Measurements from ENCODE around the gene PLA2G4E. TPM values are rescaled to one million over a fixed set of nuclear protein-coding genes. Genes with fewer than 3 reads are reported as not detected.

The PLA2G4E gene
- total and polyA plus RNA-seq, 5 donors, result 0.06 to 0.26 (median 0.08) TPM

DNA sequence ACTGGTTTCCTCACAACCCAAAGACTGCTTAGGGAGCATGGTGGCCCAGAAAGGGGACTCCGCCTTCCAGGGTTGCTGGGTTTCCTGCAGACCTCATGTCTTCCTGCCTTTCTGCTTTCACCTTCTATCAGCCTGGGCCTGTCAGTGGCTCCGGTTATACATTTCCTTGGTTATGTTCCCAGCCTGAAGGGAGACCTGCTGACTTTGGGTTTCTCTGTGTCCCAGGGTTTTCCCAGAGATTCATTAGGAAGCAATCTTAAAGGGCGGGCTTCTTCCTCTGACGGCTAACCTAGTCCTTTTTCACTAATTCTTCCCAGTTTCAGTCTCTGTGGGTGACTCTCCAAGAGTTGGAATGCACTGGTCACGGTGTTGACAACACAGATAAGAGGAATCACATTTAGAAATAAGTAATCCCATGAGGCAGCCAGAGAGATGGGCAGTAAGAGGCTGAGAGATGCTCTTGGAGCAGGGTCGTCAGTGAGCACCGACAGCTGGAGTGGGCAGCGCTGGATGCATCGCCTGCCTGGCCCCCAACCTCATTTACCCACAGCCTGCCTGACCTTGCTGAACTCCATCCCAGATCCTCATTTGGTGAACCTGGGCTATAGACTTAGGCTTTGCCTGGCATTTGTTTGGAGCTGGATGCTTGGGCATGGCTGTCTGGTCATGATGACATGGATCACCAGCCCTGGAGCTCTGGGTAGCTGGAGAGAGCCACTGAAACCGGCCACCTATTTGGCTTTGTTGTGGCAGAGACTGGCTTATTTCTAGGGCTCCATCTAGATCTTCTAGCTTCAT is 38.5 kb downstream of the PLA2G4E start:
- intact Hi-C loops (cut with DNase I), result loop anchor here in 1 of 4 donors (5.0 kb wide), 1 partner anchor 155 kb away; the partner anchor contains the start of gene JMJD7
- no peaks in the 10 kb centered on the region for H3K9me3 ChIP-seq (ENCODE audit: control insufficient read depth, low read length)
- peaks cover 7% of the 10 kb centered on the region for H3K4me1 ChIP-seq (ENCODE audit: control insufficient read depth, insufficient read depth, low read length)
- ATAC-seq (no peak), DNase-seq (no peak)
- H3K27me3 ChIP-seq (ENCODE audit: control insufficient read depth, insufficient read depth), result no peaks in the 10 kb centered on the region
- H3K27ac ChIP-seq (ENCODE audit: low read length), result no peak overlapping the region
- WGBS, result 62% methylated on average over 10 of the region's 10 CpGs
- H3K4me3 ChIP-seq (ENCODE audit: low read length), result no peak overlapping the region

DNA sequence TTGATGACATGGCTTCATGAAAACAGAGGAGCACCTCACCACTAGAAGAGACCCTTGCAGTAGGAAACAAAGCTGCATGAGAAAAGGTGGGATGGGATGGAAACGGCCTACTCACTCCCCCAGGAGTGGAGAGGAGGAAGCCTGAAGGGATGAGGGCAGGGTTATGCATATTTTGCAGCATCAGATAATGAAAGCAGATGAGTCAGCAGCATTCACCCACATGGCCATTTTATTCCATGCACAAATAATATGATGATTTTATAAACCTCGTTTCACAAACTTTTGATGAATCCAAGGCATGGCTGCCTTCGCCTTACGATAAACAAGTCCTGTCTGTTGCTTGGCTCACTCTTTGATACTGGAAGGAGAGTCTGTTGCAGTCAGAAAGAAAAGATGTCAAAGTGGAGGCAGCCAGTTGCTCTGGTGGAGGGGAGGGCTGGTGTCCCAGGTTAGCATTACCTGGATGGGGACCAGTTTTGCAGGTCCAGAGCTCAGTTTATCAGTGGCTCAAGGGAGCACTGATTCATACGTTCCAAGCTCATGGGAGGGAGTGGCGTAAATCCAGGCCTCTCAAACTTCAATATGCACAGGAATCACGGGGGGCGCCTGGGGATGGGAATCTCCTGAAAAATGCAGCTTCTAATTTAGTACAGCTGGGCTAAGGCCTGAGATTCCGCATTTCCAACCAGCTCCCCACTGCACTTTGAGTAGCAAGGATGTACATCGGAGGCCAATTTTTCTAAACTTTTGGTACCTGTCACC is 39.3 kb downstream of the PLA2G4E start:
- peaks cover 7% of the 10 kb centered on the region for H3K4me1 ChIP-seq (ENCODE audit: control insufficient read depth, insufficient read depth, low read length)
- no peak overlapping the region for H3K4me3 ChIP-seq (ENCODE audit: low read length)
- H3K27ac ChIP-seq (ENCODE audit: low read length), result peak overlapping the region; percentile 15
- 89% methylated on average over 10 of the region's 10 CpGs for WGBS
- no peaks in the 10 kb centered on the region for H3K27me3 ChIP-seq (ENCODE audit: control insufficient read depth, insufficient read depth)
- ATAC-seq, result no peak
- intact Hi-C loops (cut with DNase I), result loop anchor here in 1 of 4 donors (5.0 kb wide), 1 partner anchor 154 kb away; the partner anchor contains the start of gene JMJD7
- H3K9me3 ChIP-seq (ENCODE audit: control insufficient read depth, low read length), result no peaks in the 10 kb centered on the region
- DNase-seq, result no peak

DNA sequence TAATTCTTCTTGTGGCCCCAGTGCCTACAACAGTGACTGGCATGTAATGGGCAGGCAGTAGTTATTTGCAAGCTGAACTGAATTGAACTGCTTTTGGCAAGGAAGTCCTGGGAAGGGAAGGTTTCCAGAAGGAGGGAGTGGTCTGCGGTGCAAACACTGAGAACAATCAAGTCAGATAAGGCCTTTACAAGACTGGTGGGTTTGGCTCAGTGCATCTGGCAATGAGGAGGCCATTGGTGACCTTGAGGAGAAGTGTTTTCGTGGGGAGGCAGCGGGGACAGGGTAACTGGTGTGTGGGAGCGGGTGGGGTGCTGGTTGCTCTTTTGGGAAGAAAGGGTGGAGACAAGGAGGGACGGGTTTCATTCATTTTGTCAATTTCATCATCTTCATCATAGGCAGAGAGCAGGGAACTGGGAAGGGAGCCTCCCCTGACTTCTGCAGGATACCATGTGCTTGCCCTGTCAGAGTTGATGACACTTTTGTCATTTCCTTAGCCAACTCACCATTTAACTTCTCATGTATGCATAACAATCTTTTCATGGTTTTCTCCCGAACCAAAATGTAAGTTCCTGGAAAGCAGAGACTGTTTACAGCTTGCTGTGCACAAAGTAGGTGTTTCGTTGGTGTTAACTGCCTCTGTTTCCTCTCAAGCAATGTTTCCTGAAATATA is 40.1 kb downstream of the PLA2G4E start:
- intact Hi-C loops (cut with DNase I), result loop anchor here in 1 of 4 donors (5.0 kb wide), 1 partner anchor 153 kb away; the partner anchor contains the start of gene JMJD7
- WGBS, result 51% methylated on average over 7 of the region's 7 CpGs
- peak; percentile 76 to 88 for ATAC-seq
- no peaks in the 10 kb centered on the region for H3K27me3 ChIP-seq (ENCODE audit: control insufficient read depth, insufficient read depth)
- H3K4me3 ChIP-seq (ENCODE audit: low read length), result no peak overlapping the region
- no peaks in the 10 kb centered on the region for H3K9me3 ChIP-seq (ENCODE audit: control insufficient read depth, low read length)
- DNase-seq, result peak in 2 of 3 donors; percentile 42 to 57
- H3K4me1 ChIP-seq (ENCODE audit: control insufficient read depth, insufficient read depth, low read length), result peaks cover 7% of the 10 kb centered on the region
- H3K27ac ChIP-seq (ENCODE audit: low read length), result peak overlapping the region; percentile 15

DNA sequence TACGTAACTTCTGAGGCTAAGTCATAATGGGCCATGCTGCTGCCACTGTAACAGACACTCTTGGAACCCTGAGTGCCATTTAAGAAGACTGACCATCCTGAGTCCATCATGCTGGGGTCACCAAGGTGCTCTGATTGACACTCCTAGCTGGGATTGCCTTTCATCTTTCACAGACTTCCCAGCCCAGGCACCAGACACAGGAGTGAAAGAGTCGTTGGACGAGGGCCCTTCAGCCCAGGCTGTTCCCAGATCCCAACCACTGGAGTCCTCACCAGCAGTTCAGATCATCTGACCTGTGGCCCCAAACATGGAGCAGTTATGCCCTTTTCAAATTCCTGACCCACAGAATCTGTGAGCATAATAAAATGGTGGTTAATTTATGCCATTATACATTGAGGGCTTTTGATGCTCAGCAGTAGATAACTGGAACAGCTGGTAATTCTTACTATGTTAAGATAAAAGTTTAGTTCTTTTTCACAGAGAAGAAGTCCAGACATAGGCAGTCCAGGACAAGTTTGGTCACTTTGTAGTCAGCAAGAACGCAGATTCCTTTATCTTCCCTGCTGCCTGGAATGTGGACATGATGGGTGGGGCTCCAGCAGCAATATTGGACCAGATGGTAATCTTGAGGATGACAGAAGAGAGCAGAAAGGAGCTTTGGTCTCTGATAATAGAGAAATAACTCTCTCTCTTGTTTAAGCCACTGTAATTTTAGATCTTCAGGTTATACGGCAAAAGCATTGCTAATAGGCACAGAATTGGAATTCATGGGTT is 41.2 kb downstream of the PLA2G4E start:
- 79% methylated on average over 5 of the region's 5 CpGs for WGBS

DNA sequence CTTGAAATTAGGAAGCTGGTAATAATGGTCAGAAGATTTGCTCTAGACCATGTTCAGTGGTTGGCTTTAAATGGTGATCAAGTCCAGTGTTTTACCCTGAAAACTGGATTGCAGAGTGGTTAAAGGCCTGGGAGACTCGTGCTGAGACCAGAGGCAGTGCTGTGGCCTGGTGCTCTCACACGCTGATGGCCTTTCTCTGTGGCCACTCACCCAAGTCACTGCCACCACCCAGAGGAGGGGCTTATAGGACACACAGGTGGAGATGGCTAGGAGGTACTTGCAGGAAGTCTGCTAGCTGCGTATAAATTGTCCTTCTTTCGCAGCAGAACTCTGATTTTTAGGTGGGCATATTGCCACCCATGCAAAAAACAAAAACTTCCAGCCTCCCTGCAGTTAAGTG is 42.3 kb downstream of the PLA2G4E start:
- no peak for DNase-seq
- ATAC-seq, result no peak
- intact Hi-C loops (cut with DNase I), result no loop called here
- H3K27me3 ChIP-seq (ENCODE audit: control insufficient read depth, insufficient read depth), result no peaks in the 10 kb centered on the region
- no peaks in the 10 kb centered on the region for H3K9me3 ChIP-seq (ENCODE audit: control insufficient read depth, low read length)
- no peak overlapping the region for H3K27ac ChIP-seq (ENCODE audit: low read length)
- peaks cover 7% of the 10 kb centered on the region for H3K4me1 ChIP-seq (ENCODE audit: control insufficient read depth, insufficient read depth, low read length)
- H3K4me3 ChIP-seq (ENCODE audit: low read length), result no peak overlapping the region
- 86% methylated on average over 4 of the region's 4 CpGs for WGBS

More for the DNA sequence above, 41.2 kb downstream of the PLA2G4E start:
- Histone ChIP-seq H3K27me3 (ENCODE audit: control insufficient read depth, insufficient read depth) (no peaks in the 10 kb centered on the region), H3K27ac (ENCODE audit: low read length) (no peak overlapping the region), H3K4me3 (ENCODE audit: low read length) (no peak overlapping the region), H3K4me1 (ENCODE audit: control insufficient read depth, insufficient read depth, low read length) (peaks cover 7% of the 10 kb centered on the region), H3K9me3 (ENCODE audit: control insufficient read depth, low read length) (no peaks in the 10 kb centered on the region)
- DNase-seq (no peak), ATAC-seq (no peak)
- intact Hi-C loops (cut with DNase I), result loop anchor here in 1 of 4 donors (5.0 kb wide), 1 partner anchor 152 kb away; the partner anchor contains the start of gene JMJD7

DNA sequence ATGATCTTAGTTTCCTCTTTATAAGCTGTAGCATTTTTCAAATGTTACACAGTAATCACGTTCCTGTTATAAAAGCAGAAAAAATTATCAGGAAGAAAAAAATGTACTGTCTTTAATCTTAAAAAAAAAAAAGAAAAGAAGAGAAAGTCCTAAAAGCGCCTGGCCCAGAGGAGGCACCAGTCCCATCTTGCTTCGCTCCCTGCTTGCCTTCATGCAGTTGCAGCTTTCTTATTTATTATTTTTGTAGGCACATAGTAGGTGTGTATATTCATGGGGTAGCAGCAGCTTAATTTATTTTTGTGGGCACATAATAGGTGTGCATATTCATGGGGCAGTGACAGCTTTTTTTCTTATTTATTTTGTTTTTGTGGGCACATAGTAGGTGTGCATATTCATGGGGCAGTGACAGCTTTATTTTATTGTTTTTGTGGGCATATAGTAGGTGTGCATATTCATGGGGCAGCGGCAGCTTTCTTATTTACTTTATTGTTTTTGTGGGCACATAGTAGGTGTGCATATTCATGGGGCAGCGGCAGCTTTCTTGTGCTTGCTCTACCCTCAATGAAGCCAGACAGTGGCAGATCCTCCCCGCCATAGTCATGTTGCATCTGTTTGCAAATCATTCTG is 43.0 kb downstream of the PLA2G4E start:
- Histone ChIP-seq H3K9me3 (ENCODE audit: control insufficient read depth, low read length) (no peaks in the 10 kb centered on the region), H3K4me3 (ENCODE audit: low read length) (no peak overlapping the region), H3K27ac (ENCODE audit: low read length) (no peak overlapping the region), H3K4me1 (ENCODE audit: control insufficient read depth, insufficient read depth, low read length) (peaks cover 7% of the 10 kb centered on the region), H3K27me3 (ENCODE audit: control insufficient read depth, insufficient read depth) (no peaks in the 10 kb centered on the region)
- ATAC-seq, result no peak
- WGBS, result 86% methylated on average over 6 of the region's 6 CpGs
- DNase-seq, result no peak
- intact Hi-C loops (cut with DNase I), result no loop called here

DNA sequence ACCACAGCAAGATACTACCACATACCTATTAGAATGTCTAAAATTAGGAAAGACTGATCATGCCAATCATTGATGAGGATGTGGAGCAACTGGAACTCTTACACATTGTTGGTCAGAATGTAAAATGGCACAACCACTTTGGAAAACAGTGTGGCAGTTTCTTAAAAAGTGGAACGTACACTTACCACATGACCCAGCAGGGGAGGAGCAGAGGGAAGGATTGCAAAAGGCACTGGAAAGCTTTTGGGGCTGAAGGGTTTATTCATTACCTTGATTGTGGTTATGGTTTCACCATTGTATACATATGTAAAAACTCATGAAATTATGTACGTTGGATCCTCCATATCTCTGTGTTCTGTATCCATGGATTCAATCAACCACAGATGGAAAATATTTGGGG is 45.2 kb downstream of the PLA2G4E start:
- no peak for ATAC-seq
- Histone ChIP-seq H3K9me3 (ENCODE audit: control insufficient read depth, low read length) (no peaks in the 10 kb centered on the region), H3K27ac (ENCODE audit: low read length) (no peak overlapping the region), H3K27me3 (ENCODE audit: control insufficient read depth, insufficient read depth) (no peaks in the 10 kb centered on the region), H3K4me3 (ENCODE audit: low read length) (no peak overlapping the region), H3K4me1 (ENCODE audit: control insufficient read depth, insufficient read depth, low read length) (peaks cover 5% of the 10 kb centered on the region)
- intact Hi-C loops (cut with DNase I), result no loop called here
- DNase-seq, result no peak
- 58% methylated on average over 2 of the region's 2 CpGs for WGBS

DNA sequence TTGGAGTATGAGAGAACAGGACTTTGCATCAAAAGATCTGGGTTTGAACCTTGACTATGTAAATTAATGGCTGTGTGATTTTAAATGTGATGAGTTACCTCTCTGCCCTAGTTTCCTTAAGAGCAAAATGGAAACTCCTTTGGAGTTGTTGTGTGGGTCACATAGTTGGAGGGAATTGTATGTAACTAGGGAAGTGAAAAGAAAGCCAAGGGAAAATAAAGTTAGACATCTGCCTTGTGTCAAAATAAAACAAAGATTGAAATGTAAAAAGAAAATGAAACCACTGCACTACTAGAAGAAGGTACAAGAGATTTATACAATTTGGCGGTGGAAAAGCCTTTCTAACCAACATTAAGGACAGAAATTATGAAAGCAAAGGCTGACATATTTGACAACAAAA is 46.8 kb downstream of the PLA2G4E start:
- no peaks in the 10 kb centered on the region for H3K27me3 ChIP-seq (ENCODE audit: control insufficient read depth, insufficient read depth)
- no peak overlapping the region for H3K4me3 ChIP-seq (ENCODE audit: low read length)
- H3K27ac ChIP-seq (ENCODE audit: low read length), result no peak overlapping the region
- H3K4me1 ChIP-seq (ENCODE audit: control insufficient read depth, insufficient read depth, low read length), result peaks cover 5% of the 10 kb centered on the region
- DNase-seq, result no peak
- WGBS, result 97% methylated on average over 1 of the region's 1 CpG
- H3K9me3 ChIP-seq (ENCODE audit: control insufficient read depth, low read length), result no peaks in the 10 kb centered on the region
- ATAC-seq, result no peak
- intact Hi-C loops (cut with DNase I), result loop anchor here in 1 of 4 donors (5.0 kb wide), 1 partner anchor 37 kb away; no protein-coding TSS in a partner anchor

DNA sequence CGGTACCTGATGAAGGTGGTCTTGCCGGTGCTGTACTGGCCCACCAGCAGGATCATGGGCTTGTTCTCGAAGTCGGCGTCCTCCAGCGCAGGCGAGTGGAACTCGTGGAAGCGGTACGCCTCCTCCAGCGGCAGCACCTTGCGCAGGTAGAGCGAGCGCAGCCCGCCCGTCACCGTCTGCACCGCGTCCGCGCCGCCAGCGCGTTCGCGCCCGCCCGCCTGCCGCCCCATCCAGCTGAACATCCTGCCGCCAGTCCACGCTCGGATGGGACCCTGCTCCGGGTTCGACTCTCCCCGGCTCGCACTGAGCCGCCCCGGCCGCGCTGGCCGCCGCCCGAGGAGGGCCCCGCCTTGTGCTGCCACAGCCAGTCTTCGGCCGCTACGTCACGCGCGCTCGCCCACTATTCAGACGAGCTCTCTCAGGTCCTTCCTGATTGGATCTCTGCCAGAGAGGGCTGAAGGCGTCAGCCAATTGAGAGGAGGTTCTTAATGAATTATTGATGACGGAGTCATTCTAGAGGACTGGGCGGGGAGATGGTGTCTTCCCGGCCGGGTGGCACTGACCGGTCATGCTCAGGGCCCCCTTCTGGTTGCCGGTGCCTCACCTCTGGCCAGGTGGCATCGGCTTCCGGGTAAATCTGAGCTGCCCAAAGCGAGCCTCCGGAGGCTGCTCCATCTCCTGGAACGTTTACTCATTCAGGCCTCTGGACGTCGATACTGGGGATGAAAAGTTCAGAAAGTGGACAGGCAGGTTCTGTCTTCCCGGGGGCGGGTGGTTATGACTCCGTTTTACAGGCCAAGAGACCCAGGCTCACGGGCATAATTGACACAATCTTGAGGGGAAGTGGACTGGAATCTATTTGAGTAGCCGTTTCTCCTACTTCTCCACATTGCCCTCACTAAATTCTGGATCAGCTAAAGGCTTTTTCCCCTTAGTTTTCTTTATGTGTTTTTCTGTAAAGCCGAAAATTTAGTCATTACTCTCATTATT is 48.3 kb downstream of the PLA2G4E start, which contains the start of gene EHD4:
Gene EHD4, minus strand, starts transcription at position 305 of the 990 bp plus-strand sequence. Its CDS starts 63 bp downstream, at position 242.
- Histone ChIP-seq H3K9me3 (ENCODE audit: control insufficient read depth, low read length) (no peaks in the 10 kb centered on the region), H3K4me3 (ENCODE audit: low read length) (peak within 1 kb of the TSS; percentile 81), H3K27ac (ENCODE audit: low read length) (peak within 1 kb of the TSS; percentile 88), H3K27me3 (ENCODE audit: control insufficient read depth, insufficient read depth) (no peaks in the 10 kb centered on the region), H3K4me1 (ENCODE audit: control insufficient read depth, insufficient read depth, low read length) (peaks cover 5% of the 10 kb centered on the region)
- 1% methylated on average over 72 of the region's 72 CpGs for WGBS
- ATAC-seq (peak; percentile 98), DNase-seq (peak; percentile 99 to 100 (median 99))
- intact Hi-C loops (cut with DNase I), result loop anchor here in 1 of 4 donors (5.0 kb wide), 1 partner anchor 35 kb away; no protein-coding TSS in a partner anchor
